SK-N-SH (cell line): ENCODE results near the gene TLR7. TPM values are rescaled to one million over a fixed set of nuclear protein-coding genes. Genes with fewer than 3 reads are reported as not detected.

Experiments used
- CTCF ChIA-PET: fragments of 300-600, 350-600 bp; formaldehyde crosslinking; extraction: SDS; loops from one replicate; lab custom pipeline; 2021; lab: Yijun Ruan, JAX
- POLR2A ChIA-PET: fragments of 350-600 bp; sonication (Branson Sonifier 250); formaldehyde crosslinking; extraction: SDS; loops from one replicate; lab custom pipeline; 2020; ENCODE audit warnings: antibody characterized with exemption, inconsistent platforms; lab: Yijun Ruan, JAX
- DNase-seq: peaks from one replicate; pipeline ENCODE4 v3.0.0; 2012
- H2AFZ ChIP-seq: fragments of 200-600 bp; sonication (generic); 2 replicates; pipeline ENCODE4 v1.8.1; 2016; ENCODE audit warnings: antibody characterized with exemption, mild to moderate bottlenecking, low read depth
- H3F3A ChIP-seq: fragments of 200-600 bp; sonication (generic); replicated peaks from 2 replicates; pipeline ENCODE3; 2016; ENCODE audit warnings: antibody characterized with exemption, mild to moderate bottlenecking; ENCODE audit not compliant: insufficient read depth
- H3K27ac ChIP-seq, 2 experiments: fragments of 200-500 bp in 1 of 2; fragments of 200-600 bp in 1 of 2; sonication (Bioruptor generic) in 1 of 2; sonication (generic), shearing (Covaris generic) in 1 of 2; 2 replicates each; pipeline versions ENCODE4 v1.5.1 to v1.6.1; 2014 to 2016; ENCODE audit warnings: low read depth in 2 of 2, inconsistent platforms in 1 of 2, low read length in 1 of 2, mild to moderate bottlenecking in 1 of 2, mixed read lengths in 1 of 2
- H3K27me3 ChIP-seq: fragments of 200-600 bp; sonication (generic), shearing (Covaris generic); 2 replicates; pipeline ENCODE4 v1.6.1; 2016; ENCODE audit warnings: mixed run types; ENCODE audit not compliant: insufficient read depth
- H3K36me3 ChIP-seq, 2 experiments: fragments of 200-500 bp in 1 of 2; fragments of 200-600 bp in 1 of 2; sonication (Bioruptor generic) in 1 of 2; sonication (generic) in 1 of 2; replicated peaks in 1 of 2; 2 replicates each; pipeline versions ENCODE3 to v1.5.1; 2014 to 2016; ENCODE audit warnings: low read length in 1 of 2, mild to moderate bottlenecking in 1 of 2; ENCODE audit not compliant: insufficient read depth in 2 of 2, control insufficient read depth in 1 of 2
- H3K4me1 ChIP-seq, 2 experiments: fragments of 200-500 bp in 1 of 2; fragments of 200-600 bp in 1 of 2; sonication (Bioruptor generic) in 1 of 2; sonication (generic), shearing (Covaris generic) in 1 of 2; 2 replicates each; pipeline versions ENCODE4 v1.5.1 to v1.6.1; 2014 to 2016; ENCODE audit warnings: low read depth in 1 of 2, low read length in 1 of 2, mixed run types in 1 of 2; ENCODE audit not compliant: insufficient read depth in 2 of 2, control insufficient read depth in 1 of 2
- H3K4me2 ChIP-seq: fragments of 200-600 bp; sonication (generic), shearing (Covaris generic); 2 replicates; pipeline ENCODE4 v1.6.1; 2017; ENCODE audit warnings: mixed run types
- H3K4me3 ChIP-seq, 2 experiments: fragments of 200-500 bp in 1 of 2; fragments of 200-600 bp in 1 of 2; sonication (Bioruptor generic) in 1 of 2; sonication (generic), shearing (Covaris generic) in 1 of 2; 2 replicates each; pipeline versions ENCODE4 v1.5.1 to v1.8.1; 2014 to 2016; ENCODE audit warnings: low read depth in 2 of 2, inconsistent platforms in 1 of 2, low read length in 1 of 2, mild to moderate bottlenecking in 1 of 2, mixed read lengths in 1 of 2, moderate library complexity in 1 of 2
- H3K79me2 ChIP-seq: fragments of 200-600 bp; sonication (generic); 2 replicates; pipeline ENCODE4 v1.8.1; 2017; ENCODE audit warnings: mild to moderate bottlenecking; ENCODE audit not compliant: insufficient read depth
- H3K9ac ChIP-seq: fragments of 200-600 bp; sonication (generic); 2 replicates; pipeline ENCODE4 v1.6.1; 2017; ENCODE audit warnings: mixed run types
- H3K9me2 ChIP-seq: fragments of 200-600 bp; sonication (generic); 2 replicates; pipeline ENCODE4 v1.6.1; 2017; ENCODE audit warnings: mixed run types
- H3K9me3 ChIP-seq: fragments of 200-600 bp; sonication (generic); 2 replicates; pipeline ENCODE4 v1.6.1; 2017; ENCODE audit warnings: mixed run types, mild to moderate bottlenecking, moderate library complexity
- H4K20me1 ChIP-seq: fragments of 200-600 bp; sonication (generic); 2 replicates; pipeline ENCODE4 v1.6.1; 2017; ENCODE audit warnings: mild to moderate bottlenecking, mixed run types; ENCODE audit not compliant: insufficient read depth
- FOXM1 ChIP-seq: IDR thresholded peaks from 2 replicates; pipeline ENCODE4 v1.4.0; 2012; ENCODE audit warnings: low read depth, mild to moderate bottlenecking
- NRF1 ChIP-seq: IDR thresholded peaks from 2 replicates; pipeline ENCODE4 v1.6.1; 2012; ENCODE audit warnings: low read depth, mild to moderate bottlenecking, low read length
- POLR2AphosphoS5 ChIP-seq: IDR thresholded peaks from 2 replicates; pipeline ENCODE4 v1.6.1; 2012; ENCODE audit warnings: low read depth, low read length
- RAD21 ChIP-seq: IDR thresholded peaks from 2 replicates; pipeline ENCODE4 v1.6.1; 2012; ENCODE audit warnings: mild to moderate bottlenecking, low read length
- RCOR1 ChIP-seq: fragments of 150-350 bp; IDR thresholded peaks from 2 replicates; pipeline ENCODE4 v1.6.1; 2017; ENCODE audit warnings: antibody characterized with exemption, low read length
- RFX5 ChIP-seq: IDR thresholded peaks from 2 replicates; pipeline ENCODE4 v1.6.1; 2012; ENCODE audit warnings: mild to moderate bottlenecking, improper control_type of control experiment, low read length
- RXRA ChIP-seq: IDR thresholded peaks from 2 replicates; pipeline ENCODE4 v1.4.0; 2012; ENCODE audit warnings: low read depth, mild to moderate bottlenecking, borderline replicate concordance
- SIN3A ChIP-seq: IDR thresholded peaks from 2 replicates; pipeline ENCODE4 v1.6.1; 2012; ENCODE audit warnings: low read depth, mild to moderate bottlenecking, low read length, moderate library complexity, borderline replicate concordance
- TEAD4 ChIP-seq: IDR thresholded peaks from 2 replicates; pipeline ENCODE4 v1.4.0; 2012; ENCODE audit warnings: mild to moderate bottlenecking, borderline replicate concordance; ENCODE audit not compliant: insufficient read depth
- WGBS: methylation state at CpG from one replicate; pipeline ENCODE4 v1.1.6; 2017; ENCODE audit warnings: low lambda C conversion rate; 5-methylcytosine and 5-hydroxymethylcytosine counted together
- polyA plus RNA-seq, 3 experiments: library from polyadenylated mRNA; depleted of rRNA; stranded (reverse); fragments of >200 nt; gene quantifications; 2 replicates each; pipeline ENCODE4 v1.2.3, GENCODE V29; 2012
- TF ChIP-seq, protein P1 (sequence below): IDR thresholded peaks from 2 replicates; pipeline ENCODE4; 2012
- TF ChIP-seq, protein P2 (sequence below): fragments of 150-350 bp; IDR thresholded peaks from 2 replicates; pipeline ENCODE4 v1.6.1; 2017; ENCODE audit warnings: antibody characterized with exemption, low read length, low read depth, borderline replicate concordance
- TF ChIP-seq, protein P3 (sequence below): fragments of 150-350 bp; IDR thresholded peaks from 2 replicates; pipeline ENCODE4 v1.6.1; 2016; ENCODE audit warnings: mild to moderate bottlenecking, low read depth, low read length
- TF ChIP-seq, protein P4 (sequence below): IDR thresholded peaks from 2 replicates; pipeline ENCODE4 v1.4.0; 2012; ENCODE audit warnings: low read depth, borderline replicate concordance

The TLR7 gene
- polyA plus RNA-seq, 1 of the 3 experiments (the other 2 are of a cell fraction), result not detected

DNA sequence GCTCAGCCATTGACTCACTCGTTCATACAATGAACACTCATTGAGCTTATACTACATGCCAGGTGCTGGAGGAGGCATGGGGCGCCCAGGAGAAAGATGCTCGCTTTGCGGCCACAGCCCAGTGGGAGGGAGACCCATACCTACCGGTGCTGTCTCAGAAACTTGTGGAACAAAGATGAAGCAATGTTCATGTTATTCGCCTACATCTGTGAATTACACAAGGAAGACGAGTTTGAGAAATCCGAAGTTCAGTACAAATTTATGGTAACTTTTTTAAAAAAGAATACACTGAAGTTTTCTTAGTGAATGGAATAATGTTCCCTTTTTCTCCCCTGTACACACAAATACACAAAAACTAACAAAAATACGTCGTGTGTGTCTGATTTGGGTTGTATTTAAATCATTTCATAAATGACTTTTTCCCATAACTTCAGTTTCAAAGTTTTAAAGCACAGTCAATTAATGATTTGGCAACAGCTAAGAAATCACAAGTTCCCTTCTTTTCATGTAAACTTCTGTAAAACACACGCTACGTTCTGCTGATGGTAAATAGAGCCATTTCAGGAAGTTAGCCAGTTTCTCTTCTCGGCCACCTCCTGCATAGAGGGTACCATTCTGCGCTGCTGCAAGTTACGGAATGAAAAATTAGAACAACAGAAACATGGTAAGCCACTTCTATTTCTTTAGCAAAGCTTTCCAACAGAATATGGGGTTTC is 39.3 kb downstream of the TLR7 start, which contains the start of gene TLR8:
TLR8 (plus strand) TSS at position 575 of the 716 bp plus-strand sequence; CDS start at position 662, 87 bp downstream.
- Histone ChIP-seq H2AFZ (no peak within 1 kb of the TSS), H3K4me1 (no peaks in the 10 kb centered on the region), H3K4me3 (no peak within 1 kb of the TSS)
- no peak for DNase-seq
- TF ChIP-seq RXRA (no peak), SIN3A (no peak)
- TF ChIP-seq, protein P1, sequence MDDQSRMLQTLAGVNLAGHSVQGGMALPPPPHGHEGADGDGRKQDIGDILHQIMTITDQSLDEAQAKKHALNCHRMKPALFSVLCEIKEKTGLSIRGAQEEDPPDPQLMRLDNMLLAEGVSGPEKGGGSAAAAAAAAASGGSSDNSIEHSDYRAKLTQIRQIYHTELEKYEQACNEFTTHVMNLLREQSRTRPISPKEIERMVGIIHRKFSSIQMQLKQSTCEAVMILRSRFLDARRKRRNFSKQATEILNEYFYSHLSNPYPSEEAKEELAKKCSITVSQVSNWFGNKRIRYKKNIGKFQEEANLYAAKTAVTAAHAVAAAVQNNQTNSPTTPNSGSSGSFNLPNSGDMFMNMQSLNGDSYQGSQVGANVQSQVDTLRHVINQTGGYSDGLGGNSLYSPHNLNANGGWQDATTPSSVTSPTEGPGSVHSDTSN, result no peak
- TF ChIP-seq, protein P2, sequence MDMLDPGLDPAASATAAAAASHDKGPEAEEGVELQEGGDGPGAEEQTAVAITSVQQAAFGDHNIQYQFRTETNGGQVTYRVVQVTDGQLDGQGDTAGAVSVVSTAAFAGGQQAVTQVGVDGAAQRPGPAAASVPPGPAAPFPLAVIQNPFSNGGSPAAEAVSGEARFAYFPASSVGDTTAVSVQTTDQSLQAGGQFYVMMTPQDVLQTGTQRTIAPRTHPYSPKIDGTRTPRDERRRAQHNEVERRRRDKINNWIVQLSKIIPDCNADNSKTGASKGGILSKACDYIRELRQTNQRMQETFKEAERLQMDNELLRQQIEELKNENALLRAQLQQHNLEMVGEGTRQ, result no peak
- TF ChIP-seq, protein P3, sequence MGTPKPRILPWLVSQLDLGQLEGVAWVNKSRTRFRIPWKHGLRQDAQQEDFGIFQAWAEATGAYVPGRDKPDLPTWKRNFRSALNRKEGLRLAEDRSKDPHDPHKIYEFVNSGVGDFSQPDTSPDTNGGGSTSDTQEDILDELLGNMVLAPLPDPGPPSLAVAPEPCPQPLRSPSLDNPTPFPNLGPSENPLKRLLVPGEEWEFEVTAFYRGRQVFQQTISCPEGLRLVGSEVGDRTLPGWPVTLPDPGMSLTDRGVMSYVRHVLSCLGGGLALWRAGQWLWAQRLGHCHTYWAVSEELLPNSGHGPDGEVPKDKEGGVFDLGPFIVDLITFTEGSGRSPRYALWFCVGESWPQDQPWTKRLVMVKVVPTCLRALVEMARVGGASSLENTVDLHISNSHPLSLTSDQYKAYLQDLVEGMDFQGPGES, result no peak
- TF ChIP-seq, all 33 proteins: peak for 0
- Histone ChIP-seq H3K36me3 (no peaks in the 10 kb centered on the region), H3K9me2 (no peaks in the 10 kb centered on the region), H4K20me1 (no peaks in the 10 kb centered on the region), H3K4me2 (no peak within 1 kb of the TSS), H3K79me2 (no peaks in the 10 kb centered on the region), H3K9ac (no peak within 1 kb of the TSS), H3K27me3 (peaks cover 16% of the 10 kb centered on the region; the same call in 1 of the 2 replicates), H3K9me3 (no peaks in the 10 kb centered on the region), H3F3A (no peaks in the 10 kb centered on the region), H3K27ac (no peak within 1 kb of the TSS)
- ChIA-PET CTCF (interaction anchor here (0.7 kb wide), 1 partner anchor 582 kb away, joined by 3 read pairs; no protein-coding TSS in a partner anchor), POLR2A (no interaction called here)
- 47% methylated on average over 15 of the region's 15 CpGs for WGBS

- no peak overlapping the region for H3K9ac ChIP-seq
- no peaks in the 10 kb centered on the region for H3K79me2 ChIP-seq
- H3K36me3 ChIP-seq, result no peaks in the 10 kb centered on the region
- H3K4me2 ChIP-seq, result no peak overlapping the region
- no peak overlapping the region for H3K27ac ChIP-seq
- H3K4me1 ChIP-seq, result no peaks in the 10 kb centered on the region
- H3K4me3 ChIP-seq, result no peak overlapping the region
- H3K9me2 ChIP-seq, result no peaks in the 10 kb centered on the region
- POLR2A ChIA-PET, result no interaction called here
- no peaks in the 10 kb centered on the region for H3F3A ChIP-seq
- H4K20me1 ChIP-seq, result no peaks in the 10 kb centered on the region
- no peaks in the 10 kb centered on the region for H3K9me3 ChIP-seq
- peaks cover 32% of the 10 kb centered on the region; the same call in 1 of the 2 replicates for H3K27me3 ChIP-seq
- CTCF ChIA-PET, result interaction anchor here (0.6 to 2.0 kb wide), 3 partner anchors 10 to 359 kb away, joined by 3 to 6 read pairs (median 6); no protein-coding TSS in a partner anchor
- TF ChIP-seq POLR2AphosphoS5, result no peak
- no peak for TF ChIP-seq NRF1
- no peak for TF ChIP-seq TEAD4
- no peak for TF ChIP-seq RAD21
- no peak for TF ChIP-seq FOXM1
- no peak for TF ChIP-seq RFX5
- no peak for TF ChIP-seq SIN3A
- TF ChIP-seq RCOR1, result no peak
- TF ChIP-seq, protein P4, sequence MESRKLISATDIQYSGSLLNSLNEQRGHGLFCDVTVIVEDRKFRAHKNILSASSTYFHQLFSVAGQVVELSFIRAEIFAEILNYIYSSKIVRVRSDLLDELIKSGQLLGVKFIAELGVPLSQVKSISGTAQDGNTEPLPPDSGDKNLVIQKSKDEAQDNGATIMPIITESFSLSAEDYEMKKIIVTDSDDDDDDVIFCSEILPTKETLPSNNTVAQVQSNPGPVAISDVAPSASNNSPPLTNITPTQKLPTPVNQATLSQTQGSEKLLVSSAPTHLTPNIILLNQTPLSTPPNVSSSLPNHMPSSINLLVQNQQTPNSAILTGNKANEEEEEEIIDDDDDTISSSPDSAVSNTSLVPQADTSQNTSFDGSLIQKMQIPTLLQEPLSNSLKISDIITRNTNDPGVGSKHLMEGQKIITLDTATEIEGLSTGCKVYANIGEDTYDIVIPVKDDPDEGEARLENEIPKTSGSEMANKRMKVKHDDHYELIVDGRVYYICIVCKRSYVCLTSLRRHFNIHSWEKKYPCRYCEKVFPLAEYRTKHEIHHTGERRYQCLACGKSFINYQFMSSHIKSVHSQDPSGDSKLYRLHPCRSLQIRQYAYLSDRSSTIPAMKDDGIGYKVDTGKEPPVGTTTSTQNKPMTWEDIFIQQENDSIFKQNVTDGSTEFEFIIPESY, result no peak
- WGBS, result 25% methylated on average over 10 of the region's 10 CpGs
- no peak overlapping the region for H2AFZ ChIP-seq
- no peak for DNase-seq
Observed at GRCh38 chrX:12910423-12911121, 43.7 kb downstream of the TLR7 start.
